T-helper 1 cell treated with Interleukin-12 subunit alpha and Interleukin-12 subunit beta and Interleukin-4 antibody, amounts not matched to agents 30 μg/mL and 1 μg/mL, for 36 hours (primary cell): Measurements from ENCODE around the gene C3orf85.
"Not testable (repeated sequence)": the region's sequence is repeated elsewhere in the genome, so short reads cannot be mapped to it uniquely, and the experiment has no call there.

Experiments used
- H3K27ac Mint-ChIP-seq: one replicate; pipeline ENCODE4 v1.8.0; 2021; ENCODE audit warnings: mild to moderate bottlenecking, mixed read lengths
- H3K27me3 Mint-ChIP-seq: one replicate; pipeline ENCODE4 v1.8.0; 2021; ENCODE audit warnings: low read depth, mixed read lengths
- H3K36me3 Mint-ChIP-seq: one replicate; pipeline ENCODE4 v1.8.0; 2021; ENCODE audit warnings: low read depth, mixed read lengths
- H3K4me1 Mint-ChIP-seq: one replicate; pipeline ENCODE4 v1.8.0; 2021; ENCODE audit warnings: low read depth, mixed read lengths
- H3K4me3 Mint-ChIP-seq: one replicate; pipeline ENCODE4 v1.8.0; 2021; ENCODE audit warnings: mild to moderate bottlenecking, moderate library complexity, mixed read lengths
- H3K9me3 Mint-ChIP-seq: one replicate; pipeline ENCODE4 v1.8.0; 2021; ENCODE audit warnings: mixed read lengths

C3orf85 gene

GRCh38 chr3:109127553-109127952, 9.0 kb upstream of the C3orf85 start:
- Mint-ChIP-seq H3K27ac (no peak overlapping the region), H3K36me3 (no peaks in the 10 kb centered on the region), H3K9me3 (no peaks in the 10 kb centered on the region), H3K27me3 (no peaks in the 10 kb centered on the region), H3K4me1 (no peaks in the 10 kb centered on the region), H3K4me3 (no peak overlapping the region)

- H3K9me3 Mint-ChIP-seq: no peaks in the 10 kb centered on the region
- H3K36me3 Mint-ChIP-seq: no peaks in the 10 kb centered on the region
- no peak overlapping the region for H3K4me3 Mint-ChIP-seq
Observed at GRCh38 chr3:109131276-109131675, 5.2 kb upstream of the C3orf85 start.

GRCh38 chr3:109132801-109133473, 3.6 kb upstream of the C3orf85 start:
- no peak overlapping the region for H3K4me3 Mint-ChIP-seq
- no peaks in the 10 kb centered on the region for H3K36me3 Mint-ChIP-seq
- H3K27ac Mint-ChIP-seq: no peak overlapping the region
- H3K27me3 Mint-ChIP-seq: no peaks in the 10 kb centered on the region
- no peaks in the 10 kb centered on the region for H3K9me3 Mint-ChIP-seq
- H3K4me1 Mint-ChIP-seq: no peaks in the 10 kb centered on the region

More at GRCh38 chr3:109131276-109131675, 5.2 kb upstream of the C3orf85 start:
- Mint-ChIP-seq H3K4me1 (no peaks in the 10 kb centered on the region), H3K27ac (no peak overlapping the region), H3K27me3 (no peaks in the 10 kb centered on the region)

DNA sequence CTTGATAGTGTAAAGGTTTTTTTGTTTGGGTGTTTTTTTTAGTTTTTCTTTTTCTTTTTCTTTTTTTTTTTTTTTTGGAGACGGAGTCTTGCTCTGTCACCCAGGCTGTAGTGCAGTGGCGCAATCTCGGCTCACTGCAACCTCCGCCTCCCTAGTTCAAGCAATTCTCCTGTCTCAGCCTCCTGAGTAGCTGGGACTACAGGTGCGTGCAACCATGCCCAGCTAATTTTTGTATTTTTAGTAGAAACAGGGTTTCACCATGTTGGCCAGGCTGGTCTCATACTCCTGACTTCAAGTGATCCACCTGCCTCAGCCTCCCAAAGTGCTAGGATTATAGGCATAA, 3.1 kb upstream of the C3orf85 start:
- H3K27ac Mint-ChIP-seq, H3K27me3 Mint-ChIP-seq, H3K36me3 Mint-ChIP-seq, H3K4me3 Mint-ChIP-seq, H3K4me1 Mint-ChIP-seq, H3K9me3 Mint-ChIP-seq: not testable (repeated sequence)

DNA sequence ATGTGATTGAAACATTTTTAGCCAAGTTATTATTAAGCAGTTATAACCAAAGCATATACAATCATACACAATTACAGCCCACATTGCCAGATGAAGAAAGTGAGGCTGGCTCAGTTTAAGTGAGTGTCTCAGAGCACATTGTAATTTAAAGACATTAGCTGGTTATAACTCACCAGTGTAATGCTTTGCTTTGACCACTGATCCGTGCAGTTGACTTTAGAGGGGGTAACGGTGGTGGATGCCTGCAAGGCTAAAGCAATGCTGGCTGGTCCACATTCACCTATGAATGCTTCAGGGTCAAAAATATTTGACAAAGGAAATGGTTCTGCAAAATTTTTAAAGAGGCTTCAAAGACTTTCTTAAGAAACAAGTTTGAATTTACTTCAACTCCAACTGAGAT, 1.2 kb downstream of the C3orf85 start:
- Mint-ChIP-seq H3K4me3 (no peak overlapping the region), H3K27ac (no peak overlapping the region), H3K9me3 (no peaks in the 10 kb centered on the region), H3K27me3 (no peaks in the 10 kb centered on the region), H3K4me1 (no peaks in the 10 kb centered on the region), H3K36me3 (no peaks in the 10 kb centered on the region)

- H3K36me3 Mint-ChIP-seq: no peaks in the 10 kb centered on the region
- H3K4me3 Mint-ChIP-seq: no peak overlapping the region
- H3K9me3 Mint-ChIP-seq: no peaks in the 10 kb centered on the region
- no peaks in the 10 kb centered on the region for H3K4me1 Mint-ChIP-seq
- H3K27ac Mint-ChIP-seq: no peak overlapping the region
- no peaks in the 10 kb centered on the region for H3K27me3 Mint-ChIP-seq
Observed at GRCh38 chr3:109140318-109140717, 3.8 kb downstream of the C3orf85 start.

GRCh38 chr3:109143646-109144045, 7.1 kb downstream of the C3orf85 start:
- no peak overlapping the region for H3K27ac Mint-ChIP-seq
- H3K27me3 Mint-ChIP-seq: no peaks in the 10 kb centered on the region
- no peaks in the 10 kb centered on the region for H3K9me3 Mint-ChIP-seq
- H3K4me1 Mint-ChIP-seq: no peaks in the 10 kb centered on the region
- H3K36me3 Mint-ChIP-seq: no peaks in the 10 kb centered on the region
- no peak overlapping the region for H3K4me3 Mint-ChIP-seq

GRCh38 chr3:109149078-109149477, 12.6 kb downstream of the C3orf85 start:
- H3K27ac Mint-ChIP-seq: no peak overlapping the region
- H3K9me3 Mint-ChIP-seq: no peaks in the 10 kb centered on the region
- H3K4me3 Mint-ChIP-seq: no peak overlapping the region
- no peaks in the 10 kb centered on the region for H3K27me3 Mint-ChIP-seq
- no peaks in the 10 kb centered on the region for H3K4me1 Mint-ChIP-seq
- H3K36me3 Mint-ChIP-seq: no peaks in the 10 kb centered on the region

- no peaks in the 10 kb centered on the region for H3K4me1 Mint-ChIP-seq
- no peaks in the 10 kb centered on the region for H3K36me3 Mint-ChIP-seq
- no peak overlapping the region for H3K27ac Mint-ChIP-seq
- no peaks in the 10 kb centered on the region for H3K27me3 Mint-ChIP-seq
- H3K9me3 Mint-ChIP-seq: no peaks in the 10 kb centered on the region
- H3K4me3 Mint-ChIP-seq: no peak overlapping the region
Observed at GRCh38 chr3:109152320-109152719, 15.8 kb downstream of the C3orf85 start.

DNA sequence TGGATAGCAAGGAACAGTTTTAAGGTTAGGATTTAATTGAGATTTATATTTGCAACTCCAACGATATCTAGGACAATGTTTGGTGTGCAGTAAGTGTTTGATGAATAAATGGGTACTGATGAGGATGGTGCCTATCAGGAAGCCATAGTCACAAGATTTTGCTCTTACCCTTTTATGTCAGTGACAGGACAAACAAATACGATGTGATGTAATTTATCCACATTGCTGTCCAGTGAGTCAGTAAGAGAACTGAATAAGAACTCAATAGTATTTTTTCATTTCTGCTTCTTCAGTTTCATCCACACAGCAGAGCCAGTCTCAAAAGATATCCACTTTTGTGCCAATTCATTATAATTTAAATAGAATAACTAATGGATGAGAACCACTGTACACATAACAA, 18.5 kb downstream of the C3orf85 start:
- H3K27ac Mint-ChIP-seq: no peak overlapping the region
- no peaks in the 10 kb centered on the region for H3K27me3 Mint-ChIP-seq

DNA sequence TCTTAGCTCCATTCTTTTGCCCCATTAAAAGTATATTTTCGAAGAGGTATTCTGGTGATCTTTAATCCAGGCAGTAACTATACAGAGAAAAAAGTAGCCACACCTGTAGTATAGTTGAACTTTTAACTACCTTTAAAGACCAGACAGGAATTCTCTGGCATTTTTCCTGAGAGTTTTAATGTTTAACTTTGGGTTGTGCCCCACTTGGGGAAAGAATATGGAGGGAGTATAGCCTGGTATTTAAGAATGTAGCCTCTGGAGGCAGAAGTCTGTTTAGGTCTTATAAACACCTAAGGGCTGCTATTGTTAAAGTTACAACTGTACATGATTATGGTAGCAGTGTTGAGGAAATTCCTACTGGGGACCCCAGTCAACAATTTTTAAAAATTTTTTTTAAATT, 19.3 kb downstream of the C3orf85 start:
- Mint-ChIP-seq H3K4me3 (no peak overlapping the region), H3K9me3 (no peaks in the 10 kb centered on the region), H3K27ac (no peak overlapping the region), H3K27me3 (no peaks in the 10 kb centered on the region), H3K4me1 (no peaks in the 10 kb centered on the region), H3K36me3 (no peaks in the 10 kb centered on the region)

More for the DNA sequence above, 18.5 kb downstream of the C3orf85 start:
- Mint-ChIP-seq H3K36me3 (no peaks in the 10 kb centered on the region), H3K9me3 (no peaks in the 10 kb centered on the region), H3K4me1 (no peaks in the 10 kb centered on the region), H3K4me3 (no peak overlapping the region)

DNA sequence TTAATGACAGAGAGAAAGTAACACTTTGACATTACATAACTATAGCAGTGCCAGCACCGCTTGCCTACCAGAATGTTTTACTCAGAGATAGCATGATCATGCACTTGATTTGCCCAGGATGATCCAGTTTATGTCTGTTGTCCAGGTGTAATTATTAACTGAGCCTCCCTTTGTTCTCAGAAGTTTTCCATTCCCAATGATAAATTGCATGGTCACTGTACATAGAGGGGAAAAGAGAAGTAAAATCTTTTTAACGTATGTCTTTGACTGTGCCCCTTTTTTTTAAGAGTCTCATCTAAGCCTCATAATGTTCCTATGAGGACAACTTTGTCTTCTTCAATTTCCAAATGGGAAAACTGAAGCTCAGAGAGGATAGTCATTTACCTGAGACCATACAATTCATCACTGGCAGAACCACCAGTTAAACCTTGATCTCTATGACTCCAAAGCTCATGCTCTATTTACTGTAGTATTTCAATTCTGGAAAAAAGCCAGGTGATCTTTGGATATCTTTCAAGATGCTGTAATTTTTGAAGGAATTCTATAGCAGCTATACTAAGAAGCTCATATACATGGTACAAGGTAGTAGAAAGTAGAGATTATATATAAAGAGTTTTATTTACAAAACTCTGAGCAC, 25.1 kb downstream of the C3orf85 start:
- Mint-ChIP-seq H3K4me1 (no peaks in the 10 kb centered on the region), H3K36me3 (no peaks in the 10 kb centered on the region), H3K9me3 (no peaks in the 10 kb centered on the region), H3K4me3 (no peak overlapping the region), H3K27me3 (no peaks in the 10 kb centered on the region), H3K27ac (no peak overlapping the region)

- H3K4me3 Mint-ChIP-seq: no peak overlapping the region
- H3K4me1 Mint-ChIP-seq: no peaks in the 10 kb centered on the region
- H3K36me3 Mint-ChIP-seq: no peaks in the 10 kb centered on the region
- H3K27me3 Mint-ChIP-seq: no peaks in the 10 kb centered on the region
- H3K27ac Mint-ChIP-seq: no peak overlapping the region
- H3K9me3 Mint-ChIP-seq: no peaks in the 10 kb centered on the region
Observed at GRCh38 chr3:109165905-109166304, 29.4 kb downstream of the C3orf85 start.

GRCh38 chr3:109171479-109171878, 35.0 kb downstream of the C3orf85 start:
- H3K4me3 Mint-ChIP-seq: no peak overlapping the region
- no peaks in the 10 kb centered on the region for H3K27me3 Mint-ChIP-seq
- H3K27ac Mint-ChIP-seq: no peak overlapping the region
- H3K36me3 Mint-ChIP-seq: no peaks in the 10 kb centered on the region
- no peaks in the 10 kb centered on the region for H3K9me3 Mint-ChIP-seq
- no peaks in the 10 kb centered on the region for H3K4me1 Mint-ChIP-seq

DNA sequence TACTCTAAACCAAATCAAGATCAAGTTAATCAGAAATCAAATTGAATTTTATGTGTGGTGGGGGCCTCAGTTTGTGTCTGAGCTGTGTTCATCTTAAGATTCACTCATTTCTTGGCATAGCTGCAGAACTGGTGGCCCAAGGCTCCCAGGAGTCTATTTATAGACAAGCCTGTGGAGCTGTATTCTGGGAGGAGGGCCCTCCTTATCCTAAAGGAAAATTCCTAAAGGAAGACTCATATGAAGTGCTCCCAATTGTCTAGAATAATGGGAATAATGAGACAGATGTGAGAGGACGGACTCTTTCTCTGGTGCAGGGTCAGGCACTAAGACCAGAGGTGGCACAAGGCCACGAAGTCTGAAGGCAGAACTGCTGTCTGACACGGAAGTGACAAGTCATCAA, 38.9 kb downstream of the C3orf85 start:
- Mint-ChIP-seq H3K4me3 (no peak overlapping the region), H3K27ac (no peak overlapping the region), H3K27me3 (no peaks in the 10 kb centered on the region), H3K9me3 (no peaks in the 10 kb centered on the region), H3K36me3 (no peaks in the 10 kb centered on the region), H3K4me1 (no peaks in the 10 kb centered on the region)

DNA sequence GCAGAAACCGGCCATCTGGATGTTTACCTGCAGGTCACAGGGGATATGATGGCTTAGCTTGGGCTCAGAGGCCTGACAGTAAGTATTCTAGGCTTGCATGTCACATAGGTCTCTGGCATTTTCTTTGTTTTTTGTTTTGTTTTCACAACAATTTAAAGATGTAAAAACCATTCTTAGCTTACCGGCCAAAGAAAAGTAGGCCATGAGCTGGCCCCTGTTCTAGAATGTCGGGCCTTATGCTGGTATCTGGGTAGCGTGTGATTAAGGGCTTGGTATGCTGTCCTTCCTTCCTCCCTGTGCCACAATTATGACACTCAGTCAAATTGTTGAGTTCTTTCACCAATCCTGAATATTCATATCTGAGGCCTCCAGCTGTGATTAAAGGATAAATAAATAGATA, 40.2 kb downstream of the C3orf85 start:
- Mint-ChIP-seq H3K4me3 (no peak overlapping the region), H3K27ac (no peak overlapping the region), H3K36me3 (no peaks in the 10 kb centered on the region), H3K9me3 (no peaks in the 10 kb centered on the region), H3K27me3 (no peaks in the 10 kb centered on the region), H3K4me1 (no peaks in the 10 kb centered on the region)
